Measurements from ENCODE around the gene MACROD2.
"Not testable (repeated sequence)": the region's sequence is repeated elsewhere in the genome, so short reads cannot be mapped to it uniquely, and the experiment has no call there.

Gene MACROD2

DNA sequence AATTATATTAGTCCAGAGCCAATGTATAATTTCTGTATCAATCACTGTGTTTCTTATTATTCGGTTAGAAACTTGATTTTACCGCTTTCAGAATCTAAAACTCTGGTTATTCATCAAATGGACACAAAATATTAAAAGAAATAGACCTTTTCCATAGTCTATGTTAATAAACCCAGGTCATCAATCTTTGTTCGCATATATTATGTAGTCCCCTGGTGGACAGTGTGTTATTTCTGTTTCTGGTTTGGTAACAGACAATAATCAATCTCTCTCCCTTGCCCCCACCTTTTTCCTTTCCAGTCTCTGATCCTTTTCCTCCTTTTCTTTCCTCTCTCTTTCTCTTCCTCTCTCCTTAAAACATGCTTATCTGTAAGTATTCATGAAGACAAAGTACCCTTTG is 203.1 kb downstream of the MACROD2 start:
- TF ChIP-seq, protein P1, sequence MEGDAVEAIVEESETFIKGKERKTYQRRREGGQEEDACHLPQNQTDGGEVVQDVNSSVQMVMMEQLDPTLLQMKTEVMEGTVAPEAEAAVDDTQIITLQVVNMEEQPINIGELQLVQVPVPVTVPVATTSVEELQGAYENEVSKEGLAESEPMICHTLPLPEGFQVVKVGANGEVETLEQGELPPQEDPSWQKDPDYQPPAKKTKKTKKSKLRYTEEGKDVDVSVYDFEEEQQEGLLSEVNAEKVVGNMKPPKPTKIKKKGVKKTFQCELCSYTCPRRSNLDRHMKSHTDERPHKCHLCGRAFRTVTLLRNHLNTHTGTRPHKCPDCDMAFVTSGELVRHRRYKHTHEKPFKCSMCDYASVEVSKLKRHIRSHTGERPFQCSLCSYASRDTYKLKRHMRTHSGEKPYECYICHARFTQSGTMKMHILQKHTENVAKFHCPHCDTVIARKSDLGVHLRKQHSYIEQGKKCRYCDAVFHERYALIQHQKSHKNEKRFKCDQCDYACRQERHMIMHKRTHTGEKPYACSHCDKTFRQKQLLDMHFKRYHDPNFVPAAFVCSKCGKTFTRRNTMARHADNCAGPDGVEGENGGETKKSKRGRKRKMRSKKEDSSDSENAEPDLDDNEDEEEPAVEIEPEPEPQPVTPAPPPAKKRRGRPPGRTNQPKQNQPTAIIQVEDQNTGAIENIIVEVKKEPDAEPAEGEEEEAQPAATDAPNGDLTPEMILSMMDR (conservative IDR thresholded peaks at IDR 0.05; ENCODE audit: low read length) = no peak
- DNase-seq (ENCODE audit: low read depth) = no peak
- H3K4me3 ChIP-seq (ENCODE audit: low read length) = no peak overlapping the region

GRCh38 chr20:14199111-14199510 is 203.8 kb downstream of the MACROD2 start:
- TF ChIP-seq, protein P1 (conservative IDR thresholded peaks at IDR 0.05; ENCODE audit: low read length) = no peak
- DNase-seq (ENCODE audit: low read depth) = peak; percentile 9
- no peak overlapping the region for H3K4me3 ChIP-seq (ENCODE audit: low read length)

- TF ChIP-seq, protein P1 (conservative IDR thresholded peaks at IDR 0.05; ENCODE audit: low read length) = no peak
- DNase-seq (ENCODE audit: low read depth) = no peak
- no peak overlapping the region for H3K4me3 ChIP-seq (ENCODE audit: low read length)
Observed at GRCh38 chr20:14203657-14204056, 208.3 kb downstream of the MACROD2 start.

- H3K4me3 ChIP-seq (ENCODE audit: low read length) = no peak overlapping the region
- TF ChIP-seq, protein P1 (conservative IDR thresholded peaks at IDR 0.05; ENCODE audit: low read length) = no peak
- no peak for DNase-seq (ENCODE audit: low read depth)
Observed at GRCh38 chr20:14207591-14207990, 212.3 kb downstream of the MACROD2 start.

DNA sequence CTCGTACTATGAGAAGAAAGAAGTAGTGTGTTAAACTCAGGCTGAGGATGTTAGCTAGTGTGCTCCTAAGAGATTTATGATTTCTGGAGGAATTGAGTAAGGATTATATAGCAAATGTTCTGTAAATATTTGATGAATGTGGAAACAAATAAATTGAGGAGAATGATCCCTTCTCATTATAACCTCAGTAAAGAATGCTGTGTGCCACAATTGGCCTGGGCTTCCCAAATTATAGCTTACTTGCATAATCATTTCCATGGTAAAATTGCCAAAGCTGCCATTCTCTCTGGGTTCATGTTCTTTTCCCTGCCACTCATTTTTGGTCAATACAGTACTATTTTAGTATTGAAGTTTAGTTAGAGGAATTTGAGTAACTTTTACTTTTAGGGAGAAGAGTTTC is 213.6 kb downstream of the MACROD2 start:
- TF ChIP-seq, protein P1 (conservative IDR thresholded peaks at IDR 0.05; ENCODE audit: low read length) = no peak
- no peak overlapping the region for H3K4me3 ChIP-seq (ENCODE audit: low read length)
- DNase-seq (ENCODE audit: low read depth) = peak; percentile 23

DNA sequence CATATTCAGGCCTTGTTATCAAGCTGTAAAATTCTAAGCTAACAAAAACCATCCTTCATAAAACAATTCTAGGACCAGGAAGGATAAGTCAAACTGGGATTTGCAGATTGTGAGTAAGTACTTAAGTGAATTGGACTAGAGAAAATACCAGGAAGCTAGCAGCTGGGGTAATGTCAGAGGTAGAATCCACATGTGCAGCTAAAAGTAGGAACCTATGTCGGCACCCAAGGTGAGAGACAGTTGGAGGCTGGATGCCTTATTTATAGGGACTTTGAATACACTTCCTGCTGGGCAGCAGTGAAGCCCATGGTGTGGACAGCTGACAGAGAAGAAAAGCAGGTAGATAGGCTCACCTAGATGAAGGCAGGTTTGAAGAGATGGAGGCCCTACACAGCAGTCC is 214.8 kb downstream of the MACROD2 start:
- TF ChIP-seq, protein P1 (conservative IDR thresholded peaks at IDR 0.05; ENCODE audit: low read length) = no peak
- no peak for DNase-seq (ENCODE audit: low read depth)
- H3K4me3 ChIP-seq (ENCODE audit: low read length) = no peak overlapping the region

GRCh38 chr20:14214046-14214445 is 218.7 kb downstream of the MACROD2 start:
- no peak for DNase-seq (ENCODE audit: low read depth)
- H3K4me3 ChIP-seq (ENCODE audit: low read length) = no peak overlapping the region
- TF ChIP-seq, protein P1 (conservative IDR thresholded peaks at IDR 0.05; ENCODE audit: low read length) = no peak

DNA sequence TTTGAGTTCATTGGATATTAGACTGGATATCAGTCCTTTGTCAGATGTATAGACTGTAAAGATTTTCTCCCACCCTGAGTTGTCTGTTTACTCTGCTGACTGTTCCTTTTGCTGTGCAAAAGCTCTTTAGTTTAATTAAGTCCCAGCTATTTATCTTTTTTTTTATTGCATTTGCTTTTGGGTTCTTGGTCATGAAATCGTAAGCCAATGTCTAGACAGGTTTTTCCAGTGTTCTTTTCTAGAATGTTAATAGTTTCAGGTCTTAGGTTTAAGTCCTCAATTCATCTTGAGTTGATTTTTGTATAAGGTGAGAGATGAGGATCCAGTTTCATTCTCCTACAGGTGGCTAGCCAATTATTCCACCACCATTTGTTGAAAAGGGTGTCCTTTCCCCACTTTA is 220.6 kb downstream of the MACROD2 start:
- DNase-seq (ENCODE audit: low read depth) = not testable (repeated sequence)

More for the DNA sequence above, 220.6 kb downstream of the MACROD2 start:
- not testable (repeated sequence) for H3K4me3 ChIP-seq (ENCODE audit: low read length)
